A549 (cell line): ENCODE data around the gene ACAP1. TPM values are rescaled to one million over a fixed set of nuclear protein-coding genes. Genes with fewer than 3 reads are reported as not detected.
A peak's percentile ranks its signal among the peaks of the same experiment; 100 is the strongest.

Source experiments
- ATAC-seq, 2 experiments: fragments of 200-7000 bp in 1 of 2; fragments of >200 bp in 1 of 2; cut with Nextera tagmentation in 1 of 2; cut with Tn5 transposase in 1 of 2; 3 replicates each; pipeline versions ENCODE4 v1.8.0 to v1.9.1; 2018 to 2020; ENCODE audit warnings: mild to moderate bottlenecking in 1 of 2, moderate library complexity in 1 of 2
- CTCF ChIA-PET: fragments of 300-600 bp; sonication (Branson Sonifier 250); formaldehyde crosslinking; extraction: SDS; loops from one replicate; lab custom pipeline; 2021; ENCODE audit warnings: antibody characterized with exemption, inconsistent platforms; lab: Yijun Ruan, JAX
- POLR2A ChIA-PET: fragments of 350-600 bp; formaldehyde crosslinking; extraction: SDS; loops from one replicate; lab custom pipeline; 2021; ENCODE audit warnings: antibody characterized with exemption, inconsistent platforms; lab: Yijun Ruan, JAX
- DNase-seq, 2 experiments: peaks; one replicate each; pipeline versions ENCODE4 v3.0.0 to v3.0.0-alpha.2; 2011 to 2016; ENCODE audit warnings: low read depth in 1 of 2, low spot score in 1 of 2
- FAIRE-seq: peaks from 2 replicates; lab custom pipeline; 2011; peaks lifted over from hg19 to GRCh38; lab: Jason Lieb, UNC
- H3K27ac ChIP-seq, 2 experiments: fragments of >200 bp; sonication (Bioruptor Twin); formaldehyde crosslinking; 3 replicates each; pipeline ENCODE4 v1.5.1; 2016 to 2017
- H3K4me1 ChIP-seq: fragments of >200 bp; sonication (Bioruptor Twin); formaldehyde crosslinking; 3 replicates; pipeline ENCODE4 v1.6.1; 2016
- H3K4me2 ChIP-seq: fragments of >200 bp; sonication (Bioruptor Twin); formaldehyde crosslinking; 3 replicates; pipeline ENCODE4 v1.6.1; 2016
- H3K4me3 ChIP-seq: fragments of >200 bp; sonication (Bioruptor Twin); formaldehyde crosslinking; 3 replicates; pipeline ENCODE4 v1.5.1; 2016
- H3K9me3 ChIP-seq: fragments of >200 bp; sonication (Bioruptor Twin); formaldehyde crosslinking; 3 replicates; pipeline ENCODE4 v1.6.1; 2016
- BCL3 ChIP-seq: fragments of >200 bp; sonication (Bioruptor Twin); formaldehyde crosslinking; IDR thresholded peaks from 3 replicates; pipeline ENCODE4 v1.6.1; 2016
- BHLHE40 ChIP-seq: IDR thresholded peaks from 2 replicates; pipeline ENCODE4 v1.6.1; 2012; ENCODE audit warnings: low read depth, low read length, inconsistent platforms
- CBX2 ChIP-seq: fragments of 200-600 bp; sonication (generic); IDR thresholded peaks from 2 replicates; pipeline ENCODE4 v1.6.1; 2016; ENCODE audit warnings: low read depth, mild to moderate bottlenecking, borderline replicate concordance
- CEBPB ChIP-seq, 2 experiments: fragments of >200 bp in 1 of 2; sonication (Bioruptor Twin) in 1 of 2; formaldehyde crosslinking in 1 of 2; IDR thresholded peaks; 2 replicates each; pipeline ENCODE4 v1.6.1; 2012 to 2016
- CHD4 ChIP-seq: fragments of 200-600 bp; sonication (generic); IDR thresholded peaks from 2 replicates; pipeline ENCODE4 v1.6.1; 2016; ENCODE audit warnings: antibody characterized with exemption, mild to moderate bottlenecking, borderline replicate concordance
- EHMT2 ChIP-seq: fragments of 200-600 bp; sonication (generic); IDR thresholded peaks from 2 replicates; pipeline ENCODE4 v1.6.1; 2016; ENCODE audit warnings: antibody characterized with exemption, low read depth, mild to moderate bottlenecking, moderate library complexity
- EP300 ChIP-seq, 2 experiments: fragments of >200 bp; sonication (Bioruptor Twin); formaldehyde crosslinking; IDR thresholded peaks; 2 replicates in 1 of 2; 3 replicates in 1 of 2; pipeline ENCODE4 v1.6.1; 2016 to 2017
- FOSB ChIP-seq: fragments of 250-450 bp; sonication (Bioruptor Pico); IDR thresholded peaks from 2 replicates; pipeline ENCODE4 v1.5.0; 2020; ENCODE audit warnings: mild to moderate bottlenecking, moderate library complexity
- FOSL2 ChIP-seq, 2 experiments: fragments of 450-650 bp in 1 of 2; fragments of >200 bp in 1 of 2; sonication (Bioruptor Twin) in 1 of 2; formaldehyde crosslinking; IDR thresholded peaks; 2 replicates each; pipeline versions ENCODE4 v1.5.0 to v1.6.1; 2016 to 2020; ENCODE audit warnings: mild to moderate bottlenecking in 1 of 2, moderate library complexity in 1 of 2
- GATA3 ChIP-seq: IDR thresholded peaks from 2 replicates; pipeline ENCODE4 v1.6.1; 2012; ENCODE audit warnings: borderline replicate concordance
- HEYL ChIP-seq: fragments of 250-450 bp; sonication (Bioruptor Pico); IDR thresholded peaks from 2 replicates; pipeline ENCODE4 v1.8.0; 2021; ENCODE audit warnings: mild to moderate bottlenecking, moderate library complexity
- HMGXB4 ChIP-seq: fragments of 250-450 bp; sonication (Bioruptor Pico); IDR thresholded peaks from 2 replicates; pipeline ENCODE4 v1.5.0; 2021; ENCODE audit warnings: mild to moderate bottlenecking, moderate library complexity, borderline replicate concordance
- KDM1A ChIP-seq: fragments of 200-600 bp; sonication (generic); IDR thresholded peaks from 2 replicates; pipeline ENCODE4 v1.6.1; 2016; ENCODE audit warnings: low read depth, mild to moderate bottlenecking
- KDM5A ChIP-seq: fragments of 200-600 bp; sonication (generic); IDR thresholded peaks from 2 replicates; pipeline ENCODE4 v1.6.1; 2016; ENCODE audit warnings: antibody characterized with exemption, mild to moderate bottlenecking
- MAX ChIP-seq: IDR thresholded peaks from 2 replicates; pipeline ENCODE4 v1.6.1; 2012
- MYC ChIP-seq: IDR thresholded peaks from 2 replicates; pipeline ENCODE4 v1.6.1; 2012; ENCODE audit warnings: mild to moderate bottlenecking, inconsistent platforms, low read length, improper control_type of control experiment, borderline replicate concordance
- NPAS2 ChIP-seq: fragments of 250-450 bp; sonication (Bioruptor Pico); IDR thresholded peaks from 2 replicates; pipeline ENCODE4 v1.8.0; 2022; ENCODE audit warnings: mild to moderate bottlenecking, moderate library complexity, borderline replicate concordance
- NR3C1 ChIP-seq: fragments of >200 bp; sonication (Bioruptor Twin); formaldehyde crosslinking; IDR thresholded peaks from 3 replicates; pipeline ENCODE4 v1.6.1; 2017
- PHF8 ChIP-seq: fragments of 200-600 bp; sonication (generic); IDR thresholded peaks from 2 replicates; pipeline ENCODE4 v1.6.1; 2016; ENCODE audit warnings: low read depth, mild to moderate bottlenecking, antibody characterized with exemption, moderate library complexity, borderline replicate concordance
- POLR2AphosphoS2 ChIP-seq: conservative IDR thresholded peaks from 2 replicates; pipeline ENCODE4 v1.6.1; 2012; ENCODE audit warnings: low read length, improper control_type of control experiment, inconsistent platforms
- RARB ChIP-seq: fragments of 250-450 bp; sonication (Bioruptor Pico); IDR thresholded peaks from 2 replicates; pipeline ENCODE4 v1.8.0; 2021; ENCODE audit warnings: mild to moderate bottlenecking, moderate library complexity
- RCOR1 ChIP-seq: fragments of 150-350 bp; IDR thresholded peaks from 2 replicates; pipeline ENCODE4 v1.6.1; 2014; ENCODE audit warnings: antibody characterized with exemption, low read length, low read depth
- SREBF2 ChIP-seq: fragments of 450-650 bp; IDR thresholded peaks from 2 replicates; pipeline ENCODE4 v1.6.1; 2014; ENCODE audit warnings: mild to moderate bottlenecking, moderate library complexity
- TFCP2L1 ChIP-seq: fragments of 250-450 bp; sonication (Bioruptor Pico); IDR thresholded peaks from 2 replicates; pipeline ENCODE4 v1.5.0; 2021; ENCODE audit warnings: mild to moderate bottlenecking
- TP53 ChIP-seq: fragments of 250-450 bp; sonication (Bioruptor Pico); IDR thresholded peaks from 2 replicates; pipeline ENCODE4 v1.5.0; 2021; ENCODE audit warnings: mild to moderate bottlenecking, moderate library complexity
- ZC3H11A ChIP-seq: fragments of 450-650 bp; IDR thresholded peaks from 2 replicates; pipeline ENCODE4 v1.6.1; 2014; ENCODE audit warnings: antibody characterized with exemption, mild to moderate bottlenecking
- WGBS: methylation state at CpG from one replicate; pipeline ENCODE4 v1.1.6; 2017; ENCODE audit errors: missing lambda C conversion rate; 5-methylcytosine and 5-hydroxymethylcytosine counted together
- polyA plus RNA-seq, 4 experiments: library from polyadenylated mRNA; depleted of rRNA in 3 of 4; stranded (reverse); fragments of >200 nt; fragmentation: RNase III in 1 of 4; extraction: RNeasy Plus Mini Kit Qiagen cat#74134 plus additional on column Dnase treatment in 1 of 4; gene quantifications; 2 replicates in 3 of 4; 3 replicates in 1 of 4; pipeline ENCODE4 v1.2.3, GENCODE V29; 2011 to 2017
- TF ChIP-seq, protein P1 (sequence below): fragments of 450-650 bp; IDR thresholded peaks from 2 replicates; pipeline ENCODE4 v1.6.1; 2014; ENCODE audit warnings: antibody characterized with exemption
- TF ChIP-seq, protein P2 (sequence below): fragments of 150-350 bp; IDR thresholded peaks from 2 replicates; pipeline ENCODE4 v1.6.1; 2014; ENCODE audit warnings: low read depth, mild to moderate bottlenecking, low read length
- TF ChIP-seq, protein P3 (sequence below): IDR thresholded peaks from 2 replicates; pipeline ENCODE4 v1.6.1; 2012; ENCODE audit warnings: low read depth, borderline replicate concordance

ACAP1 gene
- polyA plus RNA-seq, 2 of the 4 experiments (the other 2 are of a cell fraction) = 0.41 to 1.3 TPM

DNA sequence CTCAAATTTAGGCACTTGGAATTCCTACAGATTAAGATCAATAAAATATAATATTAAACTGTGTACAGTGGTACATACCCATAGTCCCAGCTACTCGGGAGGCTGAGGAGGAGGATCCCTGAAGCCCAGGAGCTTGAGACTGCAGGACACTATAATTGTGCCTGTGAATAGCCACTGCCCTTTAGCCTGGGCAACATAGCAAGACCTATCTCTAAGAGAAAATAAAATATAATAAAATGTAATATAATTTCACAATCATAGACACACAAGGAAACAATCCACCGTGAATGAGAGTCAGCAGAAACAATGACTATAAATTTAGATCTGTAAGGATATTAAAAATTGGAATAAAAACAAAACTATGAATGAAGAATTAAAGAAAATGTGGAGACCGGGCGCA, 34.5 kb downstream of the ACAP1 start:
- WGBS = 66% methylated on average over 4 of the region's 4 CpGs

DNA sequence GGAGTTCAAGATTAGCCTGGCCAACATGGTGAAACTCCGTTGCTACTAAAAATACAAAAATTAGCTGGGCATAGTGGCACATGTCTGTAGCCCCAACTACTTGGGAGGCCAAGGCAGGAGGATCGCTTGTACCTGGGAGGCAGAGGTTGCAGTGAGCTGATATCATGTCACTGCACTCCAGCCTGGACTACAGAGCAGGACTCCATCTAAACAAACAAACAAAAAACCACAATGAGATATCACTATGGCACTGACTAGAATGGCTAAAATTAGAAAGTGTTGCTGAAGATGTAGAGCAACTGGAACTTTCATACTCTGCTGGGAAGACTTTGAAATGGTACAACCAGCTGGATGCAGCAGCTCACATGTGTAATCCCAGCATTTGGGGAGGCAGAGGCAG, 38.0 kb downstream of the ACAP1 start:
- FAIRE-seq = no peak
- CTCF ChIA-PET = interaction anchor here (1.5 to 12.6 kb wide), 5 partner anchors 9 to 186 kb away, joined by 3 to 154 read pairs (median 5); partner anchors contain the start of genes KCTD11 and TMEM95
- DNase-seq = no peak
- 73% methylated on average over 2 of the region's 2 CpGs for WGBS
- TF ChIP-seq, protein P1, sequence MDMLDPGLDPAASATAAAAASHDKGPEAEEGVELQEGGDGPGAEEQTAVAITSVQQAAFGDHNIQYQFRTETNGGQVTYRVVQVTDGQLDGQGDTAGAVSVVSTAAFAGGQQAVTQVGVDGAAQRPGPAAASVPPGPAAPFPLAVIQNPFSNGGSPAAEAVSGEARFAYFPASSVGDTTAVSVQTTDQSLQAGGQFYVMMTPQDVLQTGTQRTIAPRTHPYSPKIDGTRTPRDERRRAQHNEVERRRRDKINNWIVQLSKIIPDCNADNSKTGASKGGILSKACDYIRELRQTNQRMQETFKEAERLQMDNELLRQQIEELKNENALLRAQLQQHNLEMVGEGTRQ = no peak
- TF ChIP-seq TFCP2L1 (CRISPR knock-in tag) (no peak), GATA3 (no peak), FOSL2 (IDR thresholded peaks at IDR 0.05) (no peak), FOSL2 (CRISPR knock-in tag; IDR thresholded peaks at IDR 0.05) (no peak), HEYL (CRISPR knock-in tag) (no peak), CEBPB (IDR thresholded peaks at IDR 0.05) (no peak), RARB (no peak), MYC (no peak), HMGXB4 (CRISPR knock-in tag) (no peak), PHF8 (no peak), MAX (no peak), CHD4 (no peak), ZC3H11A (no peak), CBX2 (no peak)
- POLR2A ChIA-PET = no interaction called here
- ATAC-seq = peak in 1 of 2 experiments; percentile 50; a peak in 2 of 6 replicates
- Histone ChIP-seq H3K27ac (no peak overlapping the region), H3K4me2 (no peak overlapping the region), H3K9me3 (peaks cover 9% of the 10 kb centered on the region; the same call in 2 of the 3 replicates), H3K4me1 (no peaks in the 10 kb centered on the region), H3K4me3 (no peak overlapping the region)

More for the DNA sequence above, 34.5 kb downstream of the ACAP1 start:
- no peak for FAIRE-seq
- Histone ChIP-seq H3K9me3 (no peaks in the 10 kb centered on the region), H3K4me2 (no peak overlapping the region), H3K4me3 (no peak overlapping the region), H3K27ac (no peak overlapping the region), H3K4me1 (no peaks in the 10 kb centered on the region)
- CTCF ChIA-PET = interaction anchor here (1.0 to 12.6 kb wide), 7 partner anchors 9 to 317 kb away, joined by 3 to 154 read pairs (median 5); partner anchors contain the start of genes KCTD11, TMEM95 and TP53
- POLR2A ChIA-PET = interaction anchor here (0.6 kb wide), 2 partner anchors 21 to 39 kb away, joined by 3 read pairs; no protein-coding TSS in a partner anchor
- TF ChIP-seq KDM5A (no peak), PHF8 (no peak), BCL3 (no peak), KDM1A (no peak), EP300 (IDR thresholded peaks at IDR 0.05) (no peak), EHMT2 (no peak), ZC3H11A (no peak), FOSB (CRISPR knock-in tag) (no peak), TP53 (CRISPR knock-in tag) (no peak), HEYL (CRISPR knock-in tag) (no peak), CHD4 (no peak), NR3C1 (no peak), NPAS2 (CRISPR knock-in tag) (no peak), SREBF2 (no peak), RCOR1 (no peak), POLR2AphosphoS2 (no peak), BHLHE40 (no peak)
- TF ChIP-seq, protein P1 = no peak
- TF ChIP-seq, protein P2, sequence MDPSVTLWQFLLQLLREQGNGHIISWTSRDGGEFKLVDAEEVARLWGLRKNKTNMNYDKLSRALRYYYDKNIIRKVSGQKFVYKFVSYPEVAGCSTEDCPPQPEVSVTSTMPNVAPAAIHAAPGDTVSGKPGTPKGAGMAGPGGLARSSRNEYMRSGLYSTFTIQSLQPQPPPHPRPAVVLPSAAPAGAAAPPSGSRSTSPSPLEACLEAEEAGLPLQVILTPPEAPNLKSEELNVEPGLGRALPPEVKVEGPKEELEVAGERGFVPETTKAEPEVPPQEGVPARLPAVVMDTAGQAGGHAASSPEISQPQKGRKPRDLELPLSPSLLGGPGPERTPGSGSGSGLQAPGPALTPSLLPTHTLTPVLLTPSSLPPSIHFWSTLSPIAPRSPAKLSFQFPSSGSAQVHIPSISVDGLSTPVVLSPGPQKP = no peak
- TF ChIP-seq, protein P3, sequence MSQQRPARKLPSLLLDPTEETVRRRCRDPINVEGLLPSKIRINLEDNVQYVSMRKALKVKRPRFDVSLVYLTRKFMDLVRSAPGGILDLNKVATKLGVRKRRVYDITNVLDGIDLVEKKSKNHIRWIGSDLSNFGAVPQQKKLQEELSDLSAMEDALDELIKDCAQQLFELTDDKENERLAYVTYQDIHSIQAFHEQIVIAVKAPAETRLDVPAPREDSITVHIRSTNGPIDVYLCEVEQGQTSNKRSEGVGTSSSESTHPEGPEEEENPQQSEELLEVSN = no peak
- no peak for ATAC-seq
- no peak for DNase-seq
